Common myeloid progenitor, CD34-positive (primary cell): Measurements from ENCODE around the gene LPAR6. TPM values are rescaled to one million over a fixed set of nuclear protein-coding genes. Genes with fewer than 3 reads are reported as not detected.
A peak's percentile ranks its signal among the peaks of the same experiment; 100 is the strongest.
"Not testable (repeated sequence)": the region's sequence is repeated elsewhere in the genome, so short reads cannot be mapped to it uniquely, and the experiment has no call there.

Experiments
- CTCF ChIA-PET: fragments of 350-600 bp; sonication (Branson Sonifier 250); formaldehyde crosslinking; loops from one replicate; lab custom pipeline; 2021; ENCODE audit warnings: antibody characterized with exemption; lab: Charles Lee
- POLR2A ChIA-PET: fragments of 350-600 bp; sonication (Branson Sonifier 250); formaldehyde crosslinking; loops from one replicate; lab custom pipeline; 2021; ENCODE audit warnings: antibody characterized with exemption; lab: Charles Lee
- DNase-seq, 3 donors: peaks; one replicate each; pipeline versions ENCODE4 v3.0.0 to v3.0.0-alpha.2; 2013
- H3K27ac ChIP-seq, 2 experiments: 1 replicate in 1 of 2; 2 replicates in 1 of 2; pipeline ENCODE4 v1.7.0; 2013; ENCODE audit warnings: inconsistent platforms in 2 of 2, low read length in 2 of 2, mild to moderate bottlenecking in 2 of 2, low read depth in 1 of 2, moderate library complexity in 1 of 2; ENCODE audit not compliant: severe bottlenecking in 2 of 2, insufficient read depth in 1 of 2, poor library complexity in 1 of 2
- H3K27me3 ChIP-seq, 5 experiments: replicated peaks in 2 of 5; 1 replicate in 3 of 5; 2 replicates in 2 of 5; pipeline versions ENCODE4 v1.6.1 to v1.7.0; 2013; ENCODE audit warnings: low read length in 4 of 5, mild to moderate bottlenecking in 2 of 5, moderate library complexity in 2 of 5, inconsistent platforms in 1 of 5; ENCODE audit not compliant: insufficient read depth in 5 of 5, control insufficient read depth in 4 of 5
- H3K36me3 ChIP-seq, 4 experiments: 1 replicate in 2 of 4; 2 replicates in 2 of 4; pipeline versions ENCODE4 v1.6.1 to v1.7.0; 2013; ENCODE audit warnings: low read length in 3 of 4, control low read depth in 1 of 4, mild to moderate bottlenecking in 1 of 4; ENCODE audit not compliant: control insufficient read depth in 4 of 4, insufficient read depth in 4 of 4
- H3K4me1 ChIP-seq, 4 experiments: 1 replicate in 3 of 4; 2 replicates in 1 of 4; pipeline versions ENCODE4 v1.6.1 to v1.7.1; 2013; ENCODE audit warnings: low read length in 3 of 4, mild to moderate bottlenecking in 3 of 4, control low read depth in 1 of 4, inconsistent platforms in 1 of 4, moderate library complexity in 1 of 4; ENCODE audit not compliant: control insufficient read depth in 4 of 4, insufficient read depth in 4 of 4; ENCODE audit errors: control extremely low read depth in 1 of 4
- H3K4me3 ChIP-seq, 7 experiments: 1 replicate in 4 of 7; 2 replicates in 3 of 7; pipeline versions ENCODE4 v1.5.1 to v1.7.0; 2013; ENCODE audit warnings: mild to moderate bottlenecking in 7 of 7, low read length in 6 of 7, moderate library complexity in 6 of 7, inconsistent platforms in 2 of 7, low read depth in 2 of 7, control low read depth in 1 of 7; ENCODE audit not compliant: insufficient read depth in 4 of 7, control insufficient read depth in 1 of 7; ENCODE audit errors: extremely low read depth in 1 of 7
- H3K9me3 ChIP-seq, 5 experiments: 1 replicate in 4 of 5; 2 replicates in 1 of 5; pipeline versions ENCODE4 v1.6.1 to v1.7.1; 2013; ENCODE audit warnings: low read length in 4 of 5, mild to moderate bottlenecking in 2 of 5, inconsistent platforms in 1 of 5, low read depth in 1 of 5, moderate library complexity in 1 of 5; ENCODE audit not compliant: control insufficient read depth in 4 of 5, insufficient read depth in 2 of 5; ENCODE audit errors: control extremely low read depth in 1 of 5
- WGBS: methylation state at CpG from one replicate; pipeline ENCODE4 v1.1.5; 2013; ENCODE audit not compliant: insufficient coverage; 5-methylcytosine and 5-hydroxymethylcytosine counted together
- polyA plus RNA-seq: library from polyadenylated mRNA; unstranded; fragments of 120-200 nt; gene quantifications from one replicate; pipeline ENCODE4 v1.2.1, GENCODE V29; 2013

LPAR6 gene
- polyA plus RNA-seq = 14.7 TPM

DNA sequence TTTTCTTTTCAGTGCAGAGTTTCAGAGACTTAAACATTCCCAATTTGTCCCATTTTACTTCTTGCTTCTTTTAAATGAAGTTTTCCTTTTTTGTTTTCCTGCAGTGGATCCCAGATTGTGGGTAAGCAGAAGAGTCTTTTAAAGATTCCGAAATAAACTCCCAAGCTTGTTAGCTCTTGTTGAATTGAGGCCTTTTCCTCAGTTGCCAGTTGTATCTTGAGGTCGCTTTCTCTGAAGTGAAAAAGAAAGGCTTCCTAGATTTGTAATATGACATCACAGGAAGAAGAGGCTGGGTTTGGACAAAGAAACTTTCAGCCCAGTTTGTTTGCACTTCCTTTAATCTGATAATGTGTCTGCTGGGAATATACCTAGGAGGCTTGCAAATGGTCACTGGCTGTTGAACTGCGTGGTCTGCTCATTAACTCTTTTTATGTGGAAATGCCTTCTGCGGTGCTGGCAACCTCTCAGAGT lies at the start of gene LPAR6:
Gene LPAR6 (minus strand): TSS at position 233 of the 471 bp plus-strand sequence. CDS start 690 bp downstream, outside the sequence.
- Histone ChIP-seq H3K4me3 (peak within 1 kb of the TSS in 6 of 7 experiments; percentile 55 to 88 (median 71)), H3K36me3 (peaks cover 0 to 21% (median 9%) of the 10 kb centered on the region in 4 experiments), H3K27ac (peak within 1 kb of the TSS; percentile 3 to 65), H3K27me3 (no peaks in the 10 kb centered on the region), H3K4me1 (peaks cover 0 to 11% (median 2%) of the 10 kb centered on the region in 4 experiments), H3K9me3 (peaks cover 0 to 16% (median 7%) of the 10 kb centered on the region in 5 experiments)
- peak in 1 of 3 donors; percentile 44 for DNase-seq
- POLR2A ChIA-PET = no interaction called here
- 57% methylated on average over 4 of the region's 4 CpGs for WGBS
- CTCF ChIA-PET = interaction anchor here (0.6 to 1.1 kb wide), 2 partner anchors 27 to 166 kb away, joined by 3 to 4 read pairs; no protein-coding TSS in a partner anchor

DNA sequence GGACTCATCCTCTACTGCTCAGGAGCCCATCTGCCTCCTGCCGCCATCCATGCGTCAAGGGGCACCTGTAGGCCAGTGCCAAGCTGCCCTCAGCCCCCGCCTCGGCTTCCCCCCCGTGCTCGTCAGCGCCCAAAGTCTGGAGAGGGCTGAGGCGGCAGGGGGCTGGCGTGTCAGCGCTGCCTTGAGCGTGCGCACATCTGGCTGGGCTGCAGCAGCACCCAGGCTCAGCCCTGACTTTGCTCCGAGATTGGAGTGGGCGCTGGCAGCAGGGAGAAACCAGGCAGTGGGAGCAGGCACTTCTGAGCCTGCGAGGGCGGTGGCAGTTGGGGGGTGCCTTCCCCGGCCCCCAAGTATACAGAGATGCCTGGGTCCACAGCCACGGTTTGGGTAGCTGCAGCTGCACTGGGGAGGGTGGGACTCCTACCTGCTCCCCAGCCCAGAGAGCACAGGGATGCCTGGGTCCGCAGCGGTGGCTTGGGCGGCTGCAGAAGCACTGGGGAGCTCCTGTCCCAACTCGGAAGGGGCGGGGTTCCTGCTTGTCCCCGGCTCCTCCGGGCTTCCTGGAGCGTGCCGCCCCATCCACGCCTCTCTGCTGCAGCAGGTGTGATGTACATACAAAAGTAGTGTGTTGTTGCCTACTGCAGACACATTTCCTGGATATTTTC lies 44.8 kb upstream of the LPAR6 start:
- WGBS = 97% methylated on average over 20 of the region's 28 CpGs
- POLR2A ChIA-PET = no interaction called here
- no peaks in the 10 kb centered on the region for H3K4me1 ChIP-seq
- H3K4me3 ChIP-seq = no peak overlapping the region
- H3K27me3 ChIP-seq = no peaks in the 10 kb centered on the region
- no peak for DNase-seq
- no peak overlapping the region for H3K27ac ChIP-seq
- peaks cover 6 to 63% (median 38%) of the 10 kb centered on the region in 4 experiments for H3K36me3 ChIP-seq
- H3K9me3 ChIP-seq = peaks cover 0 to 2% (median 0%) of the 10 kb centered on the region in 5 experiments
- CTCF ChIA-PET = no interaction called here

GRCh38 chr13:48456546-48456945 lies 43.6 kb upstream of the LPAR6 start:
- H3K4me1 ChIP-seq = no peaks in the 10 kb centered on the region
- 98% methylated on average over 9 of the region's 10 CpGs for WGBS
- peaks cover 6 to 62% (median 36%) of the 10 kb centered on the region in 4 experiments for H3K36me3 ChIP-seq
- no peak overlapping the region for H3K27ac ChIP-seq
- H3K4me3 ChIP-seq = no peak overlapping the region
- CTCF ChIA-PET = interaction anchor here (1.4 kb wide), 1 partner anchor 30 kb away, joined by 4 read pairs; no protein-coding TSS in a partner anchor
- POLR2A ChIA-PET = interaction anchor here (0.5 kb wide), 1 partner anchor 152 kb away, joined by 4 read pairs; no protein-coding TSS in a partner anchor
- H3K27me3 ChIP-seq = no peaks in the 10 kb centered on the region
- DNase-seq = no peak
- peaks cover 0 to 2% (median 0%) of the 10 kb centered on the region in 5 experiments for H3K9me3 ChIP-seq

DNA sequence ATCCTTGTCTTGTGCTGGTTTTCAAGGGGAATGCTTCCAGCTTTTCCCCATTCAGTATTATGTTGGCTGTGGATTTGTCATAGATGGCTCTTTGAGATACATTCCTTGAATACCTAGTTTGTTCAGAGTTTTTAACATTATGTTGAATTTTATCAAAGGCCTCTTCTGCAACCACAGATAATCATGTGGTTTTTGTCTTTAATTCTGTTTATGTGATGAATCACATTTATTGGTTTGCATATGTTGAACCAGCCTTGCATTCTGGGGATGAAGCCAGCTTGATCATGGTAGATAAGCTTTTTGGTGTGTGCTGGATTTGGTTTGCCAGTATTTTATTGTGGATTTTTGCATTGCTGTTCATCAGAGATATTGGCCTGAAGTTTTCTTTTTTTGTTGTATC lies 38.3 kb upstream of the LPAR6 start:
- H3K9me3 ChIP-seq, POLR2A ChIA-PET, H3K27me3 ChIP-seq, CTCF ChIA-PET, H3K4me3 ChIP-seq, H3K27ac ChIP-seq: not testable (repeated sequence)
- H3K36me3 ChIP-seq = peaks cover 4 to 29% (median 13%) of the 10 kb centered on the region in 4 experiments
- H3K4me1 ChIP-seq = peaks cover 2 to 24% (median 16%) of the 10 kb centered on the region in 4 experiments
- DNase-seq = peak in 1 of 3 donors; percentile 13

DNA sequence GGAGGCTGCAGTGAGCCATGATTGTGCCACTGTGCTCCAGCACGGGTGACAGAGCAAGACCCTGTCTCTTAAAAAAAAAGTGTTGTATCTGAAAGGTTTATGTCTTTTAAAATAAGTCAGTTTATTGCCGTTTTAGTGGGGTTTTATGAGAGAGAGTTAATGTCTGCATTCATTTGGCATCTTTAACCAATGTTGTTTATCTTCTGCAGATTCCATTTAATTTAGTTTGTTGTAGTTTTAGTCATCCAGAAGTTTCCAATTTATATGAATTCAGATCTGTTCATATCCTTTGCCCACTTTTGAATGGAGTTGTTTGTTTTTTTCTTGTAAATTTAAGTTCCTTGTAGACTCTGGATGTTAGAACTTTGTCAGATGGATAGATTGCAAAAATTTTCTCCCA lies 36.7 kb upstream of the LPAR6 start:
- ChIA-PET CTCF (no interaction called here), POLR2A (no interaction called here)
- no peak for DNase-seq
- 100% methylated on average over 1 of the region's 2 CpGs for WGBS
- H3K36me3 ChIP-seq = peaks cover 4 to 19% (median 10%) of the 10 kb centered on the region in 4 experiments
- H3K9me3 ChIP-seq = peaks cover 0 to 9% (median 5%) of the 10 kb centered on the region in 5 experiments
- H3K27me3 ChIP-seq = no peaks in the 10 kb centered on the region
- H3K4me1 ChIP-seq = peaks cover 2 to 25% (median 16%) of the 10 kb centered on the region in 4 experiments
- no peak overlapping the region for H3K4me3 ChIP-seq
- H3K27ac ChIP-seq = no peak overlapping the region

- H3K27me3 ChIP-seq = no peaks in the 10 kb centered on the region
- 11% methylated on average over 1 of the region's 6 CpGs for WGBS
- H3K4me1 ChIP-seq = peaks cover 2 to 25% (median 16%) of the 10 kb centered on the region in 4 experiments
- ChIA-PET CTCF (interaction anchor here (1.3 kb wide), 1 partner anchor 48 kb away, joined by 3 read pairs; no protein-coding TSS in a partner anchor), POLR2A (no interaction called here)
- H3K4me3 ChIP-seq = peak overlapping the region in 5 of 7 experiments; percentile 17 to 63 (median 39)
- H3K9me3 ChIP-seq = peaks cover 0 to 9% (median 5%) of the 10 kb centered on the region in 5 experiments
- DNase-seq = peak; percentile 54 to 81 (median 80)
- H3K36me3 ChIP-seq = peaks cover 0 to 17% (median 7%) of the 10 kb centered on the region in 4 experiments
- no peak overlapping the region for H3K27ac ChIP-seq
These were observed 36.2 kb upstream of the LPAR6 start for GRCh38 chr13:48448959-48449614.
